Type B pancreatic cell (in vitro differentiated cells): Measurements from ENCODE around the gene CX3CL1. TPM values are rescaled to one million over a fixed set of nuclear protein-coding genes. Genes with fewer than 3 reads are reported as not detected.

Experiments used
- DNase-seq: peaks from one replicate; pipeline ENCODE4 v3.0.0; 2021; ENCODE audit warnings: mixed read lengths; ENCODE audit not compliant: unreplicated experiment; ENCODE audit errors: extremely low spot score
- H3K27ac Mint-ChIP-seq: 2 replicates; pipeline ENCODE4 v1.8.0; 2021; ENCODE audit warnings: mild to moderate bottlenecking, mixed read lengths
- H3K27me3 Mint-ChIP-seq: 2 replicates; pipeline ENCODE4 v1.8.0; 2021; ENCODE audit warnings: mixed read lengths
- H3K36me3 Mint-ChIP-seq: 2 replicates; pipeline ENCODE4 v1.8.0; 2021; ENCODE audit warnings: mixed read lengths
- H3K4me1 Mint-ChIP-seq: one replicate; pipeline ENCODE4 v1.8.0; 2021; ENCODE audit warnings: mixed read lengths; ENCODE audit not compliant: unreplicated experiment
- H3K4me3 Mint-ChIP-seq: 2 replicates; pipeline ENCODE4 v1.8.0; 2021; ENCODE audit warnings: mild to moderate bottlenecking, mixed read lengths
- H3K9me3 Mint-ChIP-seq: 2 replicates; pipeline ENCODE4 v1.8.0; 2021; ENCODE audit warnings: mixed read lengths
- long read RNA-seq: library from polyadenylated mRNA; unstranded; transcript quantifications from one replicate; pipeline ENCODE4 v2.0.0, GENCODE V29; 2020
- total RNA-seq: library from RNA; stranded (reverse); gene quantifications from 2 replicates; pipeline ENCODE4 v1.2.1, GENCODE V29; 2021; ENCODE audit warnings: low replicate concordance
- TF ChIP-seq, protein P1 (sequence below): fragments of 200-600 bp; sonication (generic); conservative IDR thresholded peaks from 2 replicates; pipeline ENCODE4 v1.5.0; 2021; ENCODE audit warnings: antibody characterized with exemption, mild to moderate bottlenecking

The CX3CL1 gene
- total RNA-seq, result 1.4 and 17.8 TPM in 2 replicates
- long read RNA-seq, result 0 reads

DNA sequence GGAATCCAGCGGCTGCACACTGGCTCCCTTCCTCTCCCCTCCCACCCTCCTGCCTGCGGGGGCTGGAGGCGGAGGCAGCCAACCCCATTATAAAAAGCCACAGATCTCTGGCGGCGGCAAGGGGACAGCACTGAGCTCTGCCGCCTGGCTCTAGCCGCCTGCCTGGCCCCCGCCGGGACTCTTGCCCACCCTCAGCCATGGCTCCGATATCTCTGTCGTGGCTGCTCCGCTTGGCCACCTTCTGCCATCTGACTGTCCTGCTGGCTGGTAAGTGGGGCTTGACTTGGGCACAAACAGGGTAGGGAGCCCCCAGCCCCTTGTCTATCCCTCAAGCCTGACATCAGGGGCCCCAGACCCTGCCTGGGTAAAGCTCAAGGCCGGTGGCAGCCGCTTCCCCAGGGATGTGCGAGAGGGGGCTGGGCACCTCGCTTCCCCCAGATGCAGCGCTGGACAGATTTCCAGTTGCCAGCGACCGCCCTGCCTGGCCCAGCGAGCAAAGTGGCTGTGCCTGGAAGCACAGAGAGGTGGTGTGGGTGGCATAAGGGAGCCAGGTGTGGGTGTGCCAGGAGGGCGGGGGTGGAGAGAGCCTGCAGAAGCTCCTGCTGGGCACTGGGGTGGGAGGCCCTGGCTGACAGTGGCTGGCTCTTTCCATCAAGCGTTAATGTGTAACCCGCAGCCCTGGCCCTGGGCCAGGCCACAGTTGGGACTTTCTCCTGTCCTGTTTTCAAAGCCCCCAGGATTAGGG is at the start of gene CX3CL1:
TSS of gene CX3CL1 (plus strand) at position 119 of the 745 bp plus-strand sequence. CDS start at position 198, 79 bp downstream.
- Mint-ChIP-seq H3K27me3 (no peaks in the 10 kb centered on the region), H3K4me3 (peak within 1 kb of the TSS; percentile 78), H3K4me1 (peaks cover 17% of the 10 kb centered on the region), H3K36me3 (no peaks in the 10 kb centered on the region), H3K9me3 (no peaks in the 10 kb centered on the region), H3K27ac (peak within 1 kb of the TSS; percentile 23)
- peak; percentile 78 for DNase-seq
- TF ChIP-seq, protein P1, sequence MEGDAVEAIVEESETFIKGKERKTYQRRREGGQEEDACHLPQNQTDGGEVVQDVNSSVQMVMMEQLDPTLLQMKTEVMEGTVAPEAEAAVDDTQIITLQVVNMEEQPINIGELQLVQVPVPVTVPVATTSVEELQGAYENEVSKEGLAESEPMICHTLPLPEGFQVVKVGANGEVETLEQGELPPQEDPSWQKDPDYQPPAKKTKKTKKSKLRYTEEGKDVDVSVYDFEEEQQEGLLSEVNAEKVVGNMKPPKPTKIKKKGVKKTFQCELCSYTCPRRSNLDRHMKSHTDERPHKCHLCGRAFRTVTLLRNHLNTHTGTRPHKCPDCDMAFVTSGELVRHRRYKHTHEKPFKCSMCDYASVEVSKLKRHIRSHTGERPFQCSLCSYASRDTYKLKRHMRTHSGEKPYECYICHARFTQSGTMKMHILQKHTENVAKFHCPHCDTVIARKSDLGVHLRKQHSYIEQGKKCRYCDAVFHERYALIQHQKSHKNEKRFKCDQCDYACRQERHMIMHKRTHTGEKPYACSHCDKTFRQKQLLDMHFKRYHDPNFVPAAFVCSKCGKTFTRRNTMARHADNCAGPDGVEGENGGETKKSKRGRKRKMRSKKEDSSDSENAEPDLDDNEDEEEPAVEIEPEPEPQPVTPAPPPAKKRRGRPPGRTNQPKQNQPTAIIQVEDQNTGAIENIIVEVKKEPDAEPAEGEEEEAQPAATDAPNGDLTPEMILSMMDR, result peak; percentile 31

- H3K27ac Mint-ChIP-seq, result no peak overlapping the region
- H3K36me3 Mint-ChIP-seq, result no peaks in the 10 kb centered on the region
- H3K9me3 Mint-ChIP-seq, result no peaks in the 10 kb centered on the region
- no peak for DNase-seq
- H3K4me1 Mint-ChIP-seq, result no peaks in the 10 kb centered on the region
- no peaks in the 10 kb centered on the region for H3K27me3 Mint-ChIP-seq
- TF ChIP-seq, protein P1, result no peak
- no peak overlapping the region for H3K4me3 Mint-ChIP-seq
Measured at GRCh38 chr16:57324749-57325148, 47.5 kb upstream of the CX3CL1 start.

DNA sequence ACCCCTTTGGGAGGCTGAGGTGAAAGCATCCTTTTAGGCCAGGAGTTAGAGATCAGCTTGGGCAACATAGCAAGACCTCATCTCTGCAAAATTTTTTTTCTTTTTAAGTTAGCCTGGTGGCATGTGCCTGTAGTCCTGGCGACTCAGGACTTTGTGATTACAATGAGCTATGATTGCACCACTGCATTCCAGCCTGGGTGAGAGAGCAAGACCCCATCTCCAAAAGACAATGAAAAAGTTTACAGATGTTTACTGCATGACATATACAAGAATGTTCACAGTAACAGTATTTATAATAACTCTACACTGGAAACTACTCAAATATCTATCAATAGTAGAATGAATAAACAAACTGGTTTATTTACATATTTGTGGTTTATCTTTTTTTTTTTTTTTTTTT is 46.8 kb upstream of the CX3CL1 start:
- Mint-ChIP-seq H3K27ac (no peak overlapping the region), H3K36me3 (no peaks in the 10 kb centered on the region), H3K27me3 (no peaks in the 10 kb centered on the region), H3K4me1 (no peaks in the 10 kb centered on the region), H3K9me3 (no peaks in the 10 kb centered on the region), H3K4me3 (no peak overlapping the region)
- DNase-seq, result no peak
- TF ChIP-seq, protein P1, result no peak

DNA sequence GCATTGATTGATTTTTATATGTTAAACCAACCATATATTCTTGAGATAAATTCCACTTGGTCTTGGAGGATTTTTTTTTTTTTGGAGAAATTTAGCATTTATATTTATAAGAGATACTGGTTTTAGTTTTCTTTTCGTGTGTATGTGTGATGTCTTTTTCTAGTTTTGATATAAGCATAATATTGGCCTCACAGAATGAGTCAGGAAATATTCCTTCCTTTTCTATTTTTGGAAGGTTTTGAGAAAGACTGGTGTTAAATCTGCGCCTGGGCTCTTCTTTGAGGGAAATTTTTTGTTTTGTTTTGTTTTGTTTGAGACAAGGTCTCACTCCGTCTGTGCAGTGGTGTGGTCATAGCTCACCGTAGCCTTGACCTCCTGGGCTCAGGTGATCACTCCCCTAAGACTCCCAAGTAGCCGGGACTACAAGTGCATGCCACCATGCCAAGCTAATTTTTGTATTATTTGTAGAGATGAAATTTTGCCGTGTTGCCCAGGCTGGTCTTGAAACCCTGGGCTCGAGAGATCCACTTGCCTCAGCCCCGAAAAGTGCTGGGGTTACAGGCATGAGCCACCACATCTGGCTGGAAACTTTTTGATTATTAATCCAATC is 42.5 kb upstream of the CX3CL1 start:
- Mint-ChIP-seq H3K9me3 (no peaks in the 10 kb centered on the region), H3K27me3 (no peaks in the 10 kb centered on the region), H3K4me3 (no peak overlapping the region), H3K36me3 (no peaks in the 10 kb centered on the region), H3K27ac (no peak overlapping the region), H3K4me1 (no peaks in the 10 kb centered on the region)
- TF ChIP-seq, protein P1, result no peak
- DNase-seq, result no peak

GRCh38 chr16:57331355-57331754 is 40.9 kb upstream of the CX3CL1 start:
- Mint-ChIP-seq H3K27me3 (peaks cover 6% of the 10 kb centered on the region), H3K4me3 (no peak overlapping the region), H3K9me3 (no peaks in the 10 kb centered on the region), H3K36me3 (no peaks in the 10 kb centered on the region), H3K4me1 (no peaks in the 10 kb centered on the region), H3K27ac (no peak overlapping the region)
- no peak for DNase-seq
- TF ChIP-seq, protein P1, result no peak
